OCI-LY1 (cell line): ENCODE measurements around the gene CSNK2A1.

Experiments
- H2AFZ ChIP-seq: fragments of 200-600 bp; sonication (generic), shearing (Covaris generic); 2 replicates; pipeline ENCODE4 v1.6.0; 2014; ENCODE audit warnings: antibody characterized with exemption, mild to moderate bottlenecking, low read length
- H3F3A ChIP-seq: fragments of 200-600 bp; sonication (generic), shearing (Covaris generic); 2 replicates; pipeline ENCODE4 v1.6.0; 2014; ENCODE audit warnings: mild to moderate bottlenecking, antibody characterized with exemption, low read length, moderate library complexity; ENCODE audit not compliant: insufficient read depth
- H3K27ac ChIP-seq: fragments of 200-600 bp; sonication (generic); 2 replicates; pipeline ENCODE4 v1.5.1; 2014; ENCODE audit warnings: low read length, mixed run types, mild to moderate bottlenecking, low read depth; ENCODE audit not compliant: poor library complexity, severe bottlenecking
- H3K27me3 ChIP-seq: fragments of 200-600 bp; sonication (generic); 2 replicates; pipeline ENCODE4 v1.6.0; 2014; ENCODE audit warnings: antibody characterized with exemption, mild to moderate bottlenecking, low read length, moderate library complexity; ENCODE audit not compliant: insufficient read depth
- H3K36me3 ChIP-seq: fragments of 200-600 bp; sonication (generic); 2 replicates; pipeline ENCODE4 v1.6.1; 2014; ENCODE audit warnings: mild to moderate bottlenecking, antibody characterized with exemption, low read length, moderate library complexity, mixed read lengths; ENCODE audit not compliant: insufficient read depth
- H3K4me1 ChIP-seq: fragments of 200-600 bp; sonication (generic); 2 replicates; pipeline ENCODE4 v1.5.1; 2014; ENCODE audit warnings: mild to moderate bottlenecking, low read length, moderate library complexity; ENCODE audit not compliant: insufficient read depth, severe bottlenecking
- H3K4me2 ChIP-seq: fragments of 200-600 bp; sonication (generic), shearing (Covaris generic); 2 replicates; pipeline ENCODE4 v1.6.1; 2014; ENCODE audit warnings: low read length
- H3K4me3 ChIP-seq: fragments of 200-600 bp; sonication (generic); 2 replicates; pipeline ENCODE4 v1.5.1; 2014; ENCODE audit warnings: low read length, low read depth, mild to moderate bottlenecking, mixed read lengths; ENCODE audit not compliant: poor library complexity, severe bottlenecking
- H3K79me2 ChIP-seq: fragments of 200-600 bp; shearing (Covaris generic); 2 replicates; pipeline ENCODE4 v1.6.1; 2016; ENCODE audit warnings: mixed run types, low read length, mixed read lengths; ENCODE audit not compliant: insufficient read depth
- H3K9ac ChIP-seq: fragments of 200-600 bp; sonication (generic), shearing (Covaris generic); 2 replicates; pipeline ENCODE4 v1.6.1; 2014; ENCODE audit warnings: mild to moderate bottlenecking, low read length, mixed read lengths
- H3K9me2 ChIP-seq: fragments of 200-600 bp; sonication (generic), shearing (Covaris generic); 2 replicates; pipeline ENCODE4 v1.6.1; 2014; ENCODE audit warnings: low read depth, mild to moderate bottlenecking, low read length, mixed read lengths
- H3K9me3 ChIP-seq: fragments of 200-600 bp; shearing (Covaris generic); 2 replicates; pipeline ENCODE4 v1.6.1; 2014; ENCODE audit warnings: low read length, mixed read lengths
- H4K20me1 ChIP-seq: fragments of 200-600 bp; sonication (generic), shearing (Covaris generic); 2 replicates; pipeline ENCODE4 v1.6.0; 2016; ENCODE audit warnings: mild to moderate bottlenecking, low read length; ENCODE audit not compliant: insufficient read depth
- EZH2 ChIP-seq: fragments of 200-600 bp; sonication (generic), shearing (Covaris generic); IDR thresholded peaks from 2 replicates; pipeline ENCODE4 v1.8.0; 2017; ENCODE audit warnings: borderline replicate concordance, mixed run types, mild to moderate bottlenecking, antibody characterized with exemption, low read length, moderate library complexity, mixed read lengths
- TF ChIP-seq, protein P1 (sequence below): fragments of 200-600 bp; sonication (generic), shearing (Covaris generic); IDR thresholded peaks from 2 replicates; pipeline ENCODE4 v1.5.1; 2017; ENCODE audit warnings: mild to moderate bottlenecking, antibody characterized with exemption, low read length, moderate library complexity, mixed read lengths

The CSNK2A1 gene

DNA sequence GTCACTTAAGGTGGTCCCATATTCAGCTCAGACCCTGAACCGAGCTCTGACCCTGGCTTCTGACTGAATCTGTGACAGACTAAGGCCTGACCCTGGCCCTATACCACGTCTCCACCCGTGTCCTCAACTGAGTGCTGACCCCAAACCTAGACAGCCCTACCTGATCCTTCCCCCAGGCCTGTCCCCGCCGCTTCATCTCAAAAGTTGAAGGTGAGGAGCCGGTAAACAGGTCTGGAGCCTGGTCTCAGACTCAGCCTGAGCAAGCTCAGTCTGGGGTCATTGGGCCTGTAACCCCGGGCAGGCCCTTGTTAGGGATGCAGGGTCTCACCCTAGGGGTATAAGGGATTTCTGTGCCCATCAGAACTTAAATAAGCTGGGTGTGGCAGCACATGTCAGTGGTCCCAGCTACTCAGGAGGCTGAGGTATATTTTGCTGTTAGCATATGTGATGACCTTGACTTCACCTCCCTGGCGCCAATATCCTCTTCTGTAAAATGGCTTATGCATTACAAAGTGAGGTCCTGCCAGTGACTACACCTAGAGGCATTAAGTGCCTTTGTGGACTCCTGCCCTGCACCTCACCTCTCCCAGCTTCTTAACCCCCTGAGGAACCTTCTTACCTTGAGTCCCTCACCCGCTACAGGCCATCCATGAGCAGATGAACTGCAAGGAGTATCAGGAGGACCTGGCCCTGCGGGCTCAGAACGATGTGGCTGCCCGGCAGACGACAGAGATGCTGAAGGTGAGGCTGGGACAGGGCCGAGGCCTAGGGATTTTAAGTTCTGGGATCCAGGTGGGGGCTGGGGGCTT, 115.5 kb downstream of the CSNK2A1 start:
- no peaks in the 10 kb centered on the region for H3F3A ChIP-seq
- H3K36me3 ChIP-seq: peaks cover 62% of the 10 kb centered on the region
- H3K27ac ChIP-seq: no peak overlapping the region
- TF ChIP-seq, protein P1, sequence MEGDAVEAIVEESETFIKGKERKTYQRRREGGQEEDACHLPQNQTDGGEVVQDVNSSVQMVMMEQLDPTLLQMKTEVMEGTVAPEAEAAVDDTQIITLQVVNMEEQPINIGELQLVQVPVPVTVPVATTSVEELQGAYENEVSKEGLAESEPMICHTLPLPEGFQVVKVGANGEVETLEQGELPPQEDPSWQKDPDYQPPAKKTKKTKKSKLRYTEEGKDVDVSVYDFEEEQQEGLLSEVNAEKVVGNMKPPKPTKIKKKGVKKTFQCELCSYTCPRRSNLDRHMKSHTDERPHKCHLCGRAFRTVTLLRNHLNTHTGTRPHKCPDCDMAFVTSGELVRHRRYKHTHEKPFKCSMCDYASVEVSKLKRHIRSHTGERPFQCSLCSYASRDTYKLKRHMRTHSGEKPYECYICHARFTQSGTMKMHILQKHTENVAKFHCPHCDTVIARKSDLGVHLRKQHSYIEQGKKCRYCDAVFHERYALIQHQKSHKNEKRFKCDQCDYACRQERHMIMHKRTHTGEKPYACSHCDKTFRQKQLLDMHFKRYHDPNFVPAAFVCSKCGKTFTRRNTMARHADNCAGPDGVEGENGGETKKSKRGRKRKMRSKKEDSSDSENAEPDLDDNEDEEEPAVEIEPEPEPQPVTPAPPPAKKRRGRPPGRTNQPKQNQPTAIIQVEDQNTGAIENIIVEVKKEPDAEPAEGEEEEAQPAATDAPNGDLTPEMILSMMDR: no peak
- no peak for TF ChIP-seq EZH2
- H3K9ac ChIP-seq: no peak overlapping the region
- H3K9me3 ChIP-seq: no peaks in the 10 kb centered on the region
- no peaks in the 10 kb centered on the region for H3K4me1 ChIP-seq
- H3K9me2 ChIP-seq: no peaks in the 10 kb centered on the region
- H3K79me2 ChIP-seq: no peaks in the 10 kb centered on the region
- H3K4me3 ChIP-seq: no peak overlapping the region
- H3K4me2 ChIP-seq: no peak overlapping the region
- H2AFZ ChIP-seq: no peak overlapping the region
- H4K20me1 ChIP-seq: no peaks in the 10 kb centered on the region
- no peaks in the 10 kb centered on the region for H3K27me3 ChIP-seq

DNA sequence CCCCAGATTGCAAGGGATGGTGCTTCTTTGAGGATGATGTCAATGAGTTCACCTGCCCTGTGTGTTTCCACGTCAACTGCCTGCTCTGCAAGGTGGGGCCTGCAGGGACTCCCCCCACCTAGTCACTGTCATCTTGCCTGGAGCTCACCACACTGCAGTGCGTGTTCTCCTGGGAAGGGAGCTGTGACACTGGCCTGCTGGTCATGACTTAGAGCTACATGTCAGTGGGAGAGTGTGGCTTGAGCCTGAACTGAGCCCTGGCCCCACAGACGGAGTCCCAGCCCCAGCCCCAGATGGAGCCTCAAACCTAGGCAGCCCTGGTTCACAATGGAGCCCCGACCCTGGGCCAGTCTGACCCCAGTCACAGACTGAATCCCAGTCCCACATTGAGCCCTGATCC, 116.2 kb downstream of the CSNK2A1 start:
- Histone ChIP-seq H3K79me2 (no peaks in the 10 kb centered on the region), H3K4me3 (no peak overlapping the region), H2AFZ (no peak overlapping the region), H3K9me2 (no peaks in the 10 kb centered on the region), H3K9me3 (no peaks in the 10 kb centered on the region), H4K20me1 (no peaks in the 10 kb centered on the region), H3K4me2 (no peak overlapping the region), H3K27ac (no peak overlapping the region), H3F3A (no peaks in the 10 kb centered on the region), H3K36me3 (peaks cover 59% of the 10 kb centered on the region), H3K9ac (no peak overlapping the region), H3K4me1 (no peaks in the 10 kb centered on the region), H3K27me3 (no peaks in the 10 kb centered on the region)
- TF ChIP-seq EZH2: no peak
- TF ChIP-seq, protein P1: no peak

DNA sequence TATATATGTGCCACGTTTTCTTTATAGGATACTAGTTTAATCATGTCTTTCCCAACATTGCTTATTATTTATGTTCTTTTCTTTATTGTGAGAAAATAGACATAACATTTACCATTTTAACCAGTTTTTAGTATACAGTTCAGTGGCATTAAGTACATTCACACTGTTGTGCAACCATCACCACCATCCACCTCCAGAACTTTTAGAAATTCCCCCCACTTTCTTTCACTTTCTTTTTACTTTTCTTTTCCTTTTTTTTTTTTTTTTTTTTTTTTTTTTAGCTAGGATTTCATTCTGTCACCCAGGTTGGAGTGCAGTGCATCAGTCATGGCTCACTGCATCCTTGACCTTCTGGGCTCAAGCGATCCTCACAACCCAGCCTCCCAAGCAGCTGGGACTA, 117.0 kb downstream of the CSNK2A1 start:
- H3K9ac ChIP-seq: no peak overlapping the region
- no peaks in the 10 kb centered on the region for H3K79me2 ChIP-seq
- H3K4me2 ChIP-seq: no peak overlapping the region
- H3K36me3 ChIP-seq: peaks cover 60% of the 10 kb centered on the region
- no peaks in the 10 kb centered on the region for H3K4me1 ChIP-seq
- no peaks in the 10 kb centered on the region for H3K9me2 ChIP-seq
- H2AFZ ChIP-seq: no peak overlapping the region
- H3K27ac ChIP-seq: no peak overlapping the region
- H3K9me3 ChIP-seq: no peaks in the 10 kb centered on the region
- H3F3A ChIP-seq: no peaks in the 10 kb centered on the region
- no peak for TF ChIP-seq EZH2
- TF ChIP-seq, protein P1: no peak
- H4K20me1 ChIP-seq: no peaks in the 10 kb centered on the region
- H3K4me3 ChIP-seq: no peak overlapping the region
- no peaks in the 10 kb centered on the region for H3K27me3 ChIP-seq
